A549 treated with CpdA at 1 μM for 4 hours (cell line): ENCODE data around the gene GUCY2F. TPM values are rescaled to one million over a fixed set of nuclear protein-coding genes. Genes with fewer than 3 reads are reported as not detected.

Source experiments
- total RNA-seq: library from RNA; stranded (reverse); fragments of 200-300 nt; extraction: Qiagen RNA extraction; gene quantifications from 5 replicates; pipeline ENCODE4 v1.2.3, GENCODE V29; 2022; ENCODE audit warnings: low read depth

The GUCY2F gene
- not detected in 5 replicates for total RNA-seq

DNA sequence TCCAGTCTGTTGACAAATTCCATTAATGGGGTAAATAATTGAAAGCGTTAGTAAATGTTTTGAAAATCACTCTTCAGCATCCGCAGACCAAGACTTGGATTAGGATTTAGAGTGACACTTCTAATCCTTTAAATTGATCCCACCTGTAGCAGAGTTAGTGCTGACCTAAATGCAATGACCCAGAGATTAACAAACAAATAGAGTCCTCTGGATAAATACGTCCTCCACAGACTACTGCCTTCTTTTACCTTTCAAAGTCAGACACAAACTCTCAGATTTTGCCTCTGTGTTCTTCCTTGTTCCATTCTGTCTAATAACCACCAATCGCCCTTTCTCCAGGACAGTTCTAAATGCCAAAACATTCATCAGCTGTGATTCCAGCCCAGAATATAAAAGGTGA lies at the start of gene GUCY2F:
Gene GUCY2F (minus strand): TSS at position 101 of the 400 bp plus-strand sequence. CDS start 6,150 bp downstream, outside the sequence.

Other genes starting within 250 kb of the GUCY2F start
- 8.2 to 12.1 TPM (median 9.5 TPM) in 5 replicates for gene NXT2, start 54.8 kb upstream of the GUCY2F start, total RNA-seq
- 0.12 to 0.21 TPM in 2 of 5 replicates, not detected in the others for gene KCNE5, start 143.1 kb upstream of the GUCY2F start, total RNA-seq